Activated CD4-positive, alpha-beta T cell treated with anti-CD3 and anti-CD28 coated beads for 24 hours (primary cell): ENCODE data around the gene MAGEA2B.
"Not testable (repeated sequence)": the region's sequence is repeated elsewhere in the genome, so short reads cannot be mapped to it uniquely, and the experiment has no call there.

ENCODE experiments used
- DNase-seq, 2 donors: peaks; one replicate each; pipeline ENCODE4 v3.0.0-alpha.2; 2020; ENCODE audit warnings: low read depth in 2 of 2

Gene MAGEA2B

GRCh38 chrX:152713815-152714787, at the start of gene MAGEA2B:
MAGEA2B (plus strand) TSS chrX:152714628; CDS start chrX:152717107, 2,479 bp downstream.
- not testable (repeated sequence) for DNase-seq

DNA sequence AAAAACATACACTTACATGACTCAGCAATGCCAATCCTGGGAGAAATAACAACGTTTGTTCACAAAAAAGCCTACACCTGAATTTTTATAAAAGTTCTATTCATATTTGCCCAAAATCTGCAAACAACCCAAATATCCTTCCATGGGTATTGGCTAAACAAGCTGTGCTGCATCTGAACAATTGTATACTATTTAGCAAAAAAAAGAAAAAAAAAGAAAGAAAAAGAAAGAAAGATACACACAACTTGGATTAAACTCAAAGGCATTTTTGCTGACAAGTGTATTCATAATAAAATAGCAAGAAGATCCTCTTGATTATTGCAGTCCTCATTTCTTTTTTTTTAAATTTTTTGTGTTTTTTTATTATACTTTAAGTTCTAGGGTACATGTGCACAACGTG, 40.3 kb upstream of the MAGEA2B start:
- no peak for DNase-seq

GRCh38 chrX:152674652-152675051, 39.8 kb upstream of the MAGEA2B start:
- DNase-seq: not testable (repeated sequence)

DNA sequence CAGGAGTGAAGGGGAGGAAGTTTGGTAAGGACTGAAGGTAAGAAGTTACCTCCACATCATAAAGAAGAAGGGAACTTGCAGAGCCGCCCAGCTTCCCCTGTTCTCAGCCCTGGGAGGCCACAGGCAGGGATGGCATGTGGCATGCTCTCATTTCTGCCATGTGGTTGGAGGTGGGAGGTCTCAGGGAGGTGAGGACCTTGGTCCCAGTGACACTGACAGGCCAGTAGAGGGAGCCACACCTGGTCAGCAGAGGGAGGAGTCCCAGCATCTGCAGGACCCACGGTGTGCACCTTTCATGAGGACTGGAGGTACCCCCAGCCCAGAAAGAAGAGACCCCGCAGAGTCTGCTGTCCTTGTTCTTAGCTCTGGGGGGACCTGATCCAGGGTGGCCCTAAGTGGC, 33.4 kb upstream of the MAGEA2B start:
- not testable (repeated sequence) for DNase-seq

- not testable (repeated sequence) for DNase-seq
Measured at GRCh38 chrX:152697952-152698931, 16.2 kb upstream of the MAGEA2B start, which contains the start of gene MAGEA3. MAGEA3 (plus strand) TSS chrX:152698794; CDS start chrX:152700833, 2,039 bp downstream.

DNA sequence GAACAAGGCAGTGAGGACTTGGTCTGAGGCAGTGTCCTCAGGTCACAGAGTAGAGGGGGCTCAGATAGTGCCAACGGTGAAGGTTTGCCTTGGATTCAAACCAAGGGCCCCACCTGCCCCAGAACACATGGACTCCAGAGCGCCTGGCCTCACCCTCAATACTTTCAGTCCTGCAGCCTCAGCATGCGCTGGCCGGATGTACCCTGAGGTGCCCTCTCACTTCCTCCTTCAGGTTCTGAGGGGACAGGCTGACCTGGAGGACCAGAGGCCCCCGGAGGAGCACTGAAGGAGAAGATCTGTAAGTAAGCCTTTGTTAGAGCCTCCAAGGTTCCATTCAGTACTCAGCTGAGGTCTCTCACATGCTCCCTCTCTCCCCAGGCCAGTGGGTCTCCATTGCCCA, 14.0 kb upstream of the MAGEA2B start:
- not testable (repeated sequence) for DNase-seq

DNA sequence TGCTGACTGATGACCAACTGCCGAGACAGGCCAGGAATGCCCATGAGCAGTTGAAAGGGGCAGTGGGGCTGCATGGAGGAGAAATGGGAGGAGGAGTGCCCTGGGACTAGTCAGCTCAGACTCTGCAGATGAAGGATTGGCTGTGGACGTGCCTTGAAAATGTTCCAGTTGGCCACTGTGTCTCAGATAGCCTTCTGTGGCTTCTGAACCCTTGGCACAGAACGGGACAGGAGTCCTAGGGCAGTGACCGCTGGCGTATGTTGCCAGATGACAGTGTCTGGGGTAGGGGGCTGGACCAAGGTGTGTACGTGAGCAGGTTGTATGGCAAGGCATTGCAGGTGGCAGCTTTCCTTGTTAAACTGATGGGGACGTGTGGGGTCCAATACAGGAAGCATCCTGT, 7.9 kb upstream of the MAGEA2B start:
- not testable (repeated sequence) for DNase-seq

GRCh38 chrX:152709173-152709572, 5.3 kb upstream of the MAGEA2B start, which contains the start of gene CSAG2:
CSAG2 (minus strand) TSS chrX:152709273; CDS start chrX:152709112, 161 bp downstream.
- DNase-seq: not testable (repeated sequence)

GRCh38 chrX:152713195-152713594, 1.2 kb upstream of the MAGEA2B start:
- not testable (repeated sequence) for DNase-seq

DNA sequence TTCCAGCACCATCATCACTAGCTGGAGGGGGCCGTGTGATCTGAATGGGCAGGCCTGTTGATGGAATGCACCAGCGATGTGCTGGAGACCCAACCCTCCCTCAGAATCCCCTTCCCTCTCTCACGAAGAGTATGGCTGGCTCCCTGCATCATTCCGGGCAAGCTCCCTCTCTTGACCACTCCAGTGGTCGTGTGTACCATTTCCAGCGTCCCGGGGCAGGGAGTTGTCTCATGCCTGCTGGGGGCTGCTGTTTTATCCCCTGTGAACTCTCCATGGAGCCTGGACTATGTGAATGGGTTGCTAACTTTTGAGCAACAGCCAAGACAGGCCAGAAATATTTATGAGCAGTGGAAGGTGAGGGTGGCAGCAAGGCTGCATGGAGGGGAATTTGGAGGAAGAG, 11.0 kb downstream of the MAGEA2B start:
- no peak for DNase-seq

- no peak for DNase-seq
Measured at GRCh38 chrX:152733261-152733975, 19.0 kb downstream of the MAGEA2B start, which contains the start of the genes CSAG1 and MAGEA12. CSAG1 (minus strand) TSS chrX:152733721; CDS start chrX:152732460, 1,261 bp downstream. MAGEA12 (plus strand) TSS chrX:152733757; CDS start chrX:152736162, 2,405 bp downstream.

GRCh38 chrX:152734143-152734858, 19.9 kb downstream of the MAGEA2B start:
- not testable (repeated sequence) for DNase-seq

DNA sequence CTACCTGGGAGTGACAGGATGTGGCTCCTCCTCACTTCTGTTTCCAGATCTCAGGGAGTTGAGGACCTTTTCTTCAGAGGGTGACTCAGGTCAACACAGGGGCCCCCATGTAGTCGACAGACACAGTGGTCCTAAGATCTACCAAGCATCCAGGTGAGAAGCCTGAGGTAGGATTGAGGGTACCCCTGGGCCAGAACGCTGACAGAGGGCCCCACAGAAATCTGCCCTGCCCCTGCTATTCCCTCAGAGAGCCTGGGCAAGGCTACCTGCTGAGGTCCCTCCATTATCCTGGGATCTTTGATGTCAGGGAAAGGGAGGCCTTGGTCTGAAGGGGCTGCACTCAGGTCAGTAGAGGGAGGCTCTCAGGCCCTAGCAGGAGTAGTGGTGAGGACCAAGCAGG, 20.7 kb downstream of the MAGEA2B start:
- DNase-seq: no peak

DNA sequence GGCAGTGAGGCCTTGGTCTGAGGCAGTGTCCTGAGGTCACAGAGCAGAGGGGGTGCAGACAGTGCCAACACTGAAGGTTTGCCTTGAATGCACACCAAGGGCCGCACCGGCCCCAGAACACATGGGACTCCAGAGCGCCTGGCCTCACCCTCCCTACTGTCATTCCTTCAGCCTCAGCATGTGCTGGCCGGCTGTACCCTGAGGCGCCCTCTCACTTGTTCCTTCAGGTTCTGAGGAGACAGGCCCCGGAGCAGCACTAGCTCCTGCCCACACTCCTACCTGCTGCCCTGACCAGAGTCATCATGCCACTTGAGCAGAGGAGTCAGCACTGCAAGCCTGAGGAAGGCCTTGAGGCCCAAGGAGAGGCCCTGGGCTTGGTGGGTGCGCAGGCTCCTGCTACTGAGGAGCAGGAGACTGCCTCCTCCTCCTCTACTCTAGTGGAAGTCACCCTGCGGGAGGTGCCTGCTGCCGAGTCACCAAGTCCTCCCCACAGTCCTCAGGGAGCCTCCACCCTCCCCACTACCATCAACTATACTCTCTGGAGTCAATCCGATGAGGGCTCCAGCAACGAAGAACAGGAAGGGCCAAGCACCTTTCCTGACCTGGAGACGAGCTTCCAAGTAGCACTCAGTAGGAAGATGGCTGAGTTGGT, 21.6 kb downstream of the MAGEA2B start:
- DNase-seq: no peak

- not testable (repeated sequence) for DNase-seq
Measured at GRCh38 chrX:152736528-152736927, 22.1 kb downstream of the MAGEA2B start.

- no peak for DNase-seq
Measured at GRCh38 chrX:152738560-152738959, 24.1 kb downstream of the MAGEA2B start.

DNA sequence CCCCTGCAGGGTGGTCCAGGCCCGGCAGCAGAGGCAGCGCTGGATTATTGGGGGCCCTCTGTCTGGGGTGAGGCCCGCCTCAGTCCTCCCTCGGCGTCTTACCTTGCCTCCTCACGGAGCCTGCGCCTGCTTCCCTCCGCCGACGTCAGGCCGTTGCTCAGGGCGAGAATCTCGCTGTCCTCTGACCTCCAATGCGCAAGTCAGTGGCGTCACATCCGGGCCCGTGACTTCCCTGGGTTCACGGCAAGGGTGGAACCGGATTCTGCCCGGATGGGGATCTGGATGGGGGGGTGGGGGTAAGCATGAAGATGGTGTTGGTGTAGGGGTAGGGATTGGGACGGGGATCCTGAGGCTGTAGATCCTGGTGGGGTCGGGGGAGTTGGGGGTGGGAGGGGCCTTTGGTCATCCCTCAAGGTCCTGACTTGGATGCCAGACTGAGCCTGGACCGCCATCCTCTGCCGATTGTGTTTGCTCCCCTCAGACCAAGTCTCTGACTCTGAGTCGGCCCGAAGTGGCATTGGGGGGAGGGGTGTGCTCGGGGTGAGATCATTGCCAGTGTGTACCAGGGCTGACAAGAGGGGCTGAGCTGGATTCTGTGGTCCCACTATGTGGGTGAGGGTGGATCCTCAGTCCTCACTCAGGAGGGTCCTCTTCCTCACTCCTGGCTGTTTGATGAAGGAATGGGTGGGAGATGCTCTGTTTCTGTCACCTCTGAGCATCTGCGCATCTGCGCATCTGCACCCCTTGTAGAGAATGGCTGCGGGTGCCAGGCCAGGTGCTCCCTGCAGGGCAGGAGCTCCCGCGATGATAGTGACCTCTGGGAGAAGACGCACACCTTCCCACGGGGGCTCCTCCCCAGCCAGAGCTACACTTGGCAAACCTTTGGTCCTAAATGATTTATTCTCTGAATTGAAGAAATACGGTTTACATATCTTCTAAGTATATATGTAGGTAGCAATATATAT, 39.5 kb downstream of the MAGEA2B start, which contains the start of gene MAGEA2:
MAGEA2 (minus strand) TSS at position 157 of the 965 bp plus-strand sequence. CDS start 2,479 bp downstream, outside the sequence.
- DNase-seq: not testable (repeated sequence)

GRCh38 chrX:152754871-152755270, 40.4 kb downstream of the MAGEA2B start:
- not testable (repeated sequence) for DNase-seq
